Endothelial cell of umbilical vein (primary cell): ENCODE data around the gene PSMD14. TPM values are rescaled to one million over a fixed set of nuclear protein-coding genes. Genes with fewer than 3 reads are reported as not detected.

Source experiments
- BruUV-seq: library from RNA; stranded (reverse); fragments of 400-500 nt; replicated peaks from 2 replicates; lab custom pipeline; 2021; lab: Mats Ljungman, UMichigan
- CTCF ChIA-PET: fragments of 300-600, 350-600 bp; sonication (Branson Sonifier 250); formaldehyde crosslinking; loops from one replicate; lab custom pipeline; 2021; ENCODE audit warnings: antibody characterized with exemption, inconsistent platforms; lab: Charles Lee
- POLR2A ChIA-PET: fragments of 300-600, 350-600 bp; sonication (Branson Sonifier 250); formaldehyde crosslinking; loops from one replicate; lab custom pipeline; 2021; ENCODE audit warnings: antibody characterized with exemption, inconsistent platforms; lab: Charles Lee
- DNase-seq: peaks from one replicate; pipeline ENCODE4 v3.0.0-alpha.2; 2011; ENCODE audit warnings: low read depth, low spot score
- FAIRE-seq: peaks from 2 replicates; lab custom pipeline; 2011; peaks lifted over from hg19 to GRCh38; lab: Jason Lieb, UNC
- H2AFZ ChIP-seq: 2 replicates; pipeline ENCODE4 v1.6.0; 2012; ENCODE audit warnings: low read depth, low read length, control low read depth, inconsistent platforms
- H3K27ac ChIP-seq: 2 replicates; pipeline ENCODE4 v1.5.1; 2011; ENCODE audit warnings: low read depth, mild to moderate bottlenecking, control low read depth, low read length, moderate library complexity; ENCODE audit not compliant: insufficient read depth
- H3K27me3 ChIP-seq, 2 experiments: 2 replicates each; pipeline versions ENCODE4 v1.6.0 to v1.6.1; 2011; ENCODE audit warnings: low read length in 2 of 2, mixed read lengths in 1 of 2; ENCODE audit not compliant: control insufficient read depth in 2 of 2, insufficient read depth in 2 of 2
- H3K36me3 ChIP-seq, 2 experiments: 2 replicates in 1 of 2; 3 replicates in 1 of 2; pipeline ENCODE4 v1.5.1; 2011; ENCODE audit warnings: low read length in 2 of 2, mild to moderate bottlenecking in 1 of 2, moderate library complexity in 1 of 2; ENCODE audit not compliant: control insufficient read depth in 2 of 2, insufficient read depth in 2 of 2; ENCODE audit errors: extremely low read depth in 1 of 2
- H3K4me1 ChIP-seq: 3 replicates; pipeline ENCODE4 v1.5.1; 2011; ENCODE audit warnings: mild to moderate bottlenecking, low read length; ENCODE audit not compliant: control insufficient read depth, insufficient read depth; ENCODE audit errors: extremely low read depth
- H3K4me2 ChIP-seq: 2 replicates; pipeline ENCODE4 v1.6.1; 2011; ENCODE audit warnings: low read length, control low read depth, mixed read lengths; ENCODE audit not compliant: insufficient read depth
- H3K4me3 ChIP-seq, 3 experiments: fragments of 200-600 bp in 1 of 3; sonication (generic), shearing (Covaris generic) in 1 of 3; replicated peaks in 1 of 3; 2 replicates each; pipeline ENCODE4 v1.5.1; 2011 to 2016; ENCODE audit warnings: control low read depth in 3 of 3, low read length in 3 of 3, mild to moderate bottlenecking in 2 of 3, inconsistent platforms in 1 of 3, low read depth in 1 of 3, moderate library complexity in 1 of 3; ENCODE audit not compliant: insufficient read depth in 1 of 3
- H3K79me2 ChIP-seq: 2 replicates; pipeline ENCODE4 v1.6.0; 2012; ENCODE audit warnings: low read length, inconsistent platforms; ENCODE audit not compliant: control insufficient read depth, insufficient read depth
- H3K9ac ChIP-seq: replicated peaks from 2 replicates; pipeline ENCODE3; 2011; ENCODE audit warnings: low read length, control low read depth; ENCODE audit not compliant: insufficient read depth; ENCODE audit errors: extremely low read depth
- H3K9me1 ChIP-seq: replicated peaks from 3 replicates; pipeline ENCODE4 v1.6.0; 2011; ENCODE audit warnings: mild to moderate bottlenecking, low read length; ENCODE audit not compliant: control insufficient read depth, insufficient read depth; ENCODE audit errors: extremely low read depth
- H3K9me3 ChIP-seq: replicated peaks from 2 replicates; pipeline ENCODE4 v1.5.1; 2012; ENCODE audit warnings: low read length, inconsistent platforms; ENCODE audit not compliant: control insufficient read depth, insufficient read depth
- H4K20me1 ChIP-seq: replicated peaks from 2 replicates; pipeline ENCODE3; 2011; ENCODE audit warnings: mild to moderate bottlenecking, low read length; ENCODE audit not compliant: control insufficient read depth, insufficient read depth; ENCODE audit errors: extremely low read depth
- EZH2 ChIP-seq: IDR thresholded peaks from 2 replicates; pipeline ENCODE4 v1.6.1; 2012; ENCODE audit warnings: borderline replicate concordance, low read depth, mild to moderate bottlenecking, moderate library complexity, low read length, inconsistent platforms; ENCODE audit not compliant: severe bottlenecking
- FOS ChIP-seq: IDR thresholded peaks from 2 replicates; pipeline ENCODE4 v1.6.1; 2011; ENCODE audit warnings: mild to moderate bottlenecking, low read length, moderate library complexity, borderline replicate concordance; ENCODE audit not compliant: insufficient read depth
- GATA2 ChIP-seq: IDR thresholded peaks from 2 replicates; pipeline ENCODE4 v1.7.0; 2011; ENCODE audit warnings: low read depth, mild to moderate bottlenecking, moderate library complexity, mixed read lengths, low read length; ENCODE audit not compliant: insufficient read length, insufficient read depth
- JUN ChIP-seq: IDR thresholded peaks from 2 replicates; pipeline ENCODE4 v1.6.1; 2011; ENCODE audit warnings: borderline replicate concordance, low read depth; ENCODE audit not compliant: insufficient read length, insufficient read depth
- MYC ChIP-seq: IDR thresholded peaks from one replicate; pipeline ENCODE4 v1.6.1; 2011; ENCODE audit warnings: mild to moderate bottlenecking, low read depth, low read length
- POLR2A ChIP-seq: IDR thresholded peaks from 2 replicates; pipeline ENCODE4 v1.6.1; 2012; ENCODE audit warnings: low read depth, mild to moderate bottlenecking, control low read depth, low read length
- POLR2AphosphoS5 ChIP-seq: IDR thresholded peaks from 2 replicates; pipeline ENCODE4 v1.6.1; 2012; ENCODE audit warnings: low read depth, mild to moderate bottlenecking, control low read depth, low read length, moderate library complexity; ENCODE audit not compliant: insufficient read depth
- dilution Hi-C: fragments of 300-500 bp; cut with MboI; formaldehyde crosslinking; loops from one replicate; pipeline ENCODE4 v1.15.0; 2019; ENCODE audit warnings: low sequenced_read_pairs; ENCODE audit not compliant: extremely low pct_ligation_motif_present
- intact Hi-C: fragments of 100-400 bp; cut with micrococcal nuclease; formaldehyde crosslinking; loops from one replicate; pipeline ENCODE4 v1.10.0; 2022
- polyA plus RNA-seq, 4 experiments: library from polyadenylated mRNA; depleted of rRNA in 3 of 4; stranded (reverse) in 3 of 4; unstranded in 1 of 4; fragments of >200 nt; gene quantifications; 2 replicates each; pipeline versions ENCODE4 v1.2.1 to v1.2.3, GENCODE V29; 2011 to 2012; ENCODE audit warnings: missing spikeins in 1 of 4
- total RNA-seq: library from RNA; stranded (reverse); gene quantifications from 2 replicates; pipeline ENCODE4 v1.2.3, GENCODE V29; 2021
- TF ChIP-seq, protein P1 (sequence below): IDR thresholded peaks from 2 replicates; pipeline ENCODE4 v1.6.1; 2011; ENCODE audit not compliant: insufficient read depth, insufficient read length
- TF ChIP-seq, protein P2 (sequence below), 2 donors: IDR thresholded peaks; 1 replicate in 1 of 2; 2 replicates in 1 of 2; pipeline ENCODE4 v1.5.1; 2011; ENCODE audit warnings: low read length in 2 of 2, mild to moderate bottlenecking in 2 of 2, moderate library complexity in 2 of 2, control low read depth in 1 of 2, inconsistent platforms in 1 of 2, low read depth in 1 of 2; ENCODE audit not compliant: insufficient read depth in 1 of 2; ENCODE audit errors: extremely low read depth in 1 of 2

Gene PSMD14
- total and polyA plus RNA-seq, 2 donors (not counting 3 experiments of a cell fraction or from before 2014, with no cell fraction given), result 47.6 to 85.4 TPM

DNA sequence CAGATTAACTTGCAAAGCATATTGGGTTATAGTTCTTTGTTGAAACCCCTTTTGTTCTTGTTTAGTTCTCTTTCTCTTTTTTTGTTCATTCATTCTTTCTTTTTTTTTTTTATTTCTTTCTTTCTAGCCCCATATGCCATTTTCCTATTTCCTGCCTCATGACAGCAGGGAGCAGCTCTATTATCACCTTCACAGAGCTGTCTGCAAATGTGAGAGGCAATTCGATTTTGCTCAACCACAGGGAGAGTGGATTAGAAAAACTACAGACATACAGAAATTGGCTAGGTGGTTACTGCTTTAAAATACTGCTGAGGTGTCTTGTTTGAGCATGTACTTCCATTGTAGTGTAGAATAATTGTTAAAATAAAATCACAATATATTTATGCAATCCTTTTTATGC, 63.6 kb downstream of the PSMD14 start:
- Histone ChIP-seq H3K9me1 (no peaks in the 10 kb centered on the region), H3K9ac (no peak overlapping the region), H3K4me3 (no peak overlapping the region), H4K20me1 (no peaks in the 10 kb centered on the region), H3K36me3 (peaks cover 0 to 13% of the 10 kb centered on the region in 2 experiments), H3K9me3 (no peaks in the 10 kb centered on the region), H3K79me2 (peaks cover 12% of the 10 kb centered on the region), H3K27me3 (no peaks in the 10 kb centered on the region), H3K27ac (no peak overlapping the region), H2AFZ (no peak overlapping the region), H3K4me1 (no peaks in the 10 kb centered on the region), H3K4me2 (no peak overlapping the region)
- intact Hi-C loops, result no loop called here
- TF ChIP-seq FOS (no peak), MYC (no peak), POLR2A (no peak), EZH2 (no peak), JUN (no peak)
- TF ChIP-seq, protein P1, sequence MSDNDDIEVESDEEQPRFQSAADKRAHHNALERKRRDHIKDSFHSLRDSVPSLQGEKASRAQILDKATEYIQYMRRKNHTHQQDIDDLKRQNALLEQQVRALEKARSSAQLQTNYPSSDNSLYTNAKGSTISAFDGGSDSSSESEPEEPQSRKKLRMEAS, result no peak
- BruUV-seq, result no TSS peak
- ChIA-PET CTCF (interaction anchor here (0.9 to 1.5 kb wide), 4 partner anchors 13 to 53 kb away, joined by 3 to 5 read pairs (median 3); no protein-coding TSS in a partner anchor), POLR2A (no interaction called here)
- DNase-seq (no peak), FAIRE-seq (no peak)
- dilution Hi-C loops, result no loop called here

DNA sequence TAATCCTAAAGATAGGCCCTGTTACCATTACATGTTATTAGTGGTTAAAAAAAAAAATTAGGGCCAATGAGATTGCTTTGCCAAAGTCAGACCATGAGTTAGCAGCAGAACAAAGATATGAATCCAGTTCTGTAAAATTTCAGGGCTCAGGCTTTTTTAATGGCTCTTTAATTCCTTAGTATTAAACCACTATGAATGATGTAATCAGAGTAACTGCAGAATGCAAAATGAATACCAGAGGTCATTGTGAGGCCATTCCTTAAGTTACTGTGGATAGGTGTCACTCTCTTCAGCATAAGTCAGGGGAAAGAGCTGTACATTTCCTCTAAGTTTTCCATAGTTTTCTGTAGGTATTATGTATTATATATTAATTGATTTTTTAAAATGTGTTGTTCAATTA, 65.7 kb downstream of the PSMD14 start:
- DNase-seq, result no peak
- dilution Hi-C loops, result no loop called here
- CTCF ChIA-PET, result interaction anchor here (0.7 kb wide), 1 partner anchor 575 kb away, joined by 3 read pairs; no protein-coding TSS in a partner anchor

More for the DNA sequence above, 65.7 kb downstream of the PSMD14 start:
- Histone ChIP-seq H3K4me1 (no peaks in the 10 kb centered on the region), H3K27ac (no peak overlapping the region), H2AFZ (no peak overlapping the region), H3K9me1 (no peaks in the 10 kb centered on the region), H4K20me1 (no peaks in the 10 kb centered on the region), H3K27me3 (no peaks in the 10 kb centered on the region), H3K9me3 (no peaks in the 10 kb centered on the region), H3K4me3 (no peak overlapping the region), H3K9ac (no peak overlapping the region), H3K79me2 (peaks cover 13% of the 10 kb centered on the region), H3K36me3 (peaks cover 0 to 13% of the 10 kb centered on the region in 2 experiments), H3K4me2 (no peak overlapping the region)
- no TSS peak for BruUV-seq
- POLR2A ChIA-PET, result no interaction called here
- intact Hi-C loops, result no loop called here
- FAIRE-seq, result no peak
- no peak for TF ChIP-seq POLR2AphosphoS5
- TF ChIP-seq, protein P2, sequence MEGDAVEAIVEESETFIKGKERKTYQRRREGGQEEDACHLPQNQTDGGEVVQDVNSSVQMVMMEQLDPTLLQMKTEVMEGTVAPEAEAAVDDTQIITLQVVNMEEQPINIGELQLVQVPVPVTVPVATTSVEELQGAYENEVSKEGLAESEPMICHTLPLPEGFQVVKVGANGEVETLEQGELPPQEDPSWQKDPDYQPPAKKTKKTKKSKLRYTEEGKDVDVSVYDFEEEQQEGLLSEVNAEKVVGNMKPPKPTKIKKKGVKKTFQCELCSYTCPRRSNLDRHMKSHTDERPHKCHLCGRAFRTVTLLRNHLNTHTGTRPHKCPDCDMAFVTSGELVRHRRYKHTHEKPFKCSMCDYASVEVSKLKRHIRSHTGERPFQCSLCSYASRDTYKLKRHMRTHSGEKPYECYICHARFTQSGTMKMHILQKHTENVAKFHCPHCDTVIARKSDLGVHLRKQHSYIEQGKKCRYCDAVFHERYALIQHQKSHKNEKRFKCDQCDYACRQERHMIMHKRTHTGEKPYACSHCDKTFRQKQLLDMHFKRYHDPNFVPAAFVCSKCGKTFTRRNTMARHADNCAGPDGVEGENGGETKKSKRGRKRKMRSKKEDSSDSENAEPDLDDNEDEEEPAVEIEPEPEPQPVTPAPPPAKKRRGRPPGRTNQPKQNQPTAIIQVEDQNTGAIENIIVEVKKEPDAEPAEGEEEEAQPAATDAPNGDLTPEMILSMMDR (IDR thresholded peaks at IDR 0.05; ENCODE audit: extremely low read depth in 1 of 2, insufficient read depth in 1 of 2, low read depth in 1 of 2, low read length in 2 of 2), result no peak
- TF ChIP-seq JUN, result no peak
- no peak for TF ChIP-seq GATA2
- TF ChIP-seq EZH2, result no peak
- no peak for TF ChIP-seq FOS
- TF ChIP-seq, protein P1, result no peak
- TF ChIP-seq POLR2A, result no peak
- no peak for TF ChIP-seq MYC
